Thyroid gland (tissue), 4 donors: ENCODE measurements around the gene GRPEL1.

ENCODE experiments used
- POLR2A ChIP-seq, 2 donors: fragments of 450-650 bp; IDR thresholded peaks; one replicate each; pipeline ENCODE4 v1.6.1; 2017; ENCODE audit warnings: antibody characterized with exemption in 2 of 2, mild to moderate bottlenecking in 2 of 2, moderate library complexity in 1 of 2
- TF ChIP-seq, protein P1 (sequence below), 6 experiments: fragments of 200-600 bp in 3 of 6; fragments of 450-650 bp in 3 of 6; sonication (generic) in 3 of 6; IDR thresholded peaks; one replicate each; pipeline ENCODE4 v1.5.1; 2016 to 2019; ENCODE audit warnings: antibody characterized with exemption in 6 of 6, mild to moderate bottlenecking in 2 of 6, inconsistent platforms in 1 of 6, moderate library complexity in 1 of 6

DNA sequence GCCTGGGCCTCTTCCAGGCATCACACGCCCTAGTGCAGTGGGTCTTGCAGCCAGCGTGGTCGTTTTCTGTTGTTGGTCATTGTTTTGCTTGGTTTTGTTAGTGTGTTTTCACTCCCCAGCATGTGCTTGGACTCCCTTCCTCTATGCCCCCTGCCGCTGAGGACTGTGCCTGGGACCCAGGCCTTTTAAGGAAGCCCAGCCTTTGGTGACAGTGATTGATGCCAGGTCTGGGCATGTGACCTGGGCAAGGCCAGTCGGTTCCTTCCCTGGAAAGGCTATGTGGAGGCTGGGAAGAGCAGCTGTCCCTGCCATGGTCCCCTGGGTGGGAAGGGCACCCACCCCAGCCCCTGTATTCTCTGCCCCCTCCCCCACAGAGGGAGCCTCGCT, 8.8 kb upstream of the GRPEL1 start:
- TF ChIP-seq, protein P1, sequence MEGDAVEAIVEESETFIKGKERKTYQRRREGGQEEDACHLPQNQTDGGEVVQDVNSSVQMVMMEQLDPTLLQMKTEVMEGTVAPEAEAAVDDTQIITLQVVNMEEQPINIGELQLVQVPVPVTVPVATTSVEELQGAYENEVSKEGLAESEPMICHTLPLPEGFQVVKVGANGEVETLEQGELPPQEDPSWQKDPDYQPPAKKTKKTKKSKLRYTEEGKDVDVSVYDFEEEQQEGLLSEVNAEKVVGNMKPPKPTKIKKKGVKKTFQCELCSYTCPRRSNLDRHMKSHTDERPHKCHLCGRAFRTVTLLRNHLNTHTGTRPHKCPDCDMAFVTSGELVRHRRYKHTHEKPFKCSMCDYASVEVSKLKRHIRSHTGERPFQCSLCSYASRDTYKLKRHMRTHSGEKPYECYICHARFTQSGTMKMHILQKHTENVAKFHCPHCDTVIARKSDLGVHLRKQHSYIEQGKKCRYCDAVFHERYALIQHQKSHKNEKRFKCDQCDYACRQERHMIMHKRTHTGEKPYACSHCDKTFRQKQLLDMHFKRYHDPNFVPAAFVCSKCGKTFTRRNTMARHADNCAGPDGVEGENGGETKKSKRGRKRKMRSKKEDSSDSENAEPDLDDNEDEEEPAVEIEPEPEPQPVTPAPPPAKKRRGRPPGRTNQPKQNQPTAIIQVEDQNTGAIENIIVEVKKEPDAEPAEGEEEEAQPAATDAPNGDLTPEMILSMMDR (IDR thresholded peaks at IDR 0.05): no peak
- no peak for TF ChIP-seq POLR2A (IDR thresholded peaks at IDR 0.05)
